Stimulated activated CD8-positive, alpha-beta memory T cell treated with anti-CD3 and anti-CD28 coated beads, Interleukin-15, amount 100 ng/mL, for 48 hours (primary cell): Measurements from ENCODE around the gene TM9SF3.

Experiments
- DNase-seq, 2 donors: peaks; one replicate each; pipeline ENCODE4 v3.0.0-alpha.2; 2020; ENCODE audit warnings: low read depth in 2 of 2

TM9SF3 gene

DNA sequence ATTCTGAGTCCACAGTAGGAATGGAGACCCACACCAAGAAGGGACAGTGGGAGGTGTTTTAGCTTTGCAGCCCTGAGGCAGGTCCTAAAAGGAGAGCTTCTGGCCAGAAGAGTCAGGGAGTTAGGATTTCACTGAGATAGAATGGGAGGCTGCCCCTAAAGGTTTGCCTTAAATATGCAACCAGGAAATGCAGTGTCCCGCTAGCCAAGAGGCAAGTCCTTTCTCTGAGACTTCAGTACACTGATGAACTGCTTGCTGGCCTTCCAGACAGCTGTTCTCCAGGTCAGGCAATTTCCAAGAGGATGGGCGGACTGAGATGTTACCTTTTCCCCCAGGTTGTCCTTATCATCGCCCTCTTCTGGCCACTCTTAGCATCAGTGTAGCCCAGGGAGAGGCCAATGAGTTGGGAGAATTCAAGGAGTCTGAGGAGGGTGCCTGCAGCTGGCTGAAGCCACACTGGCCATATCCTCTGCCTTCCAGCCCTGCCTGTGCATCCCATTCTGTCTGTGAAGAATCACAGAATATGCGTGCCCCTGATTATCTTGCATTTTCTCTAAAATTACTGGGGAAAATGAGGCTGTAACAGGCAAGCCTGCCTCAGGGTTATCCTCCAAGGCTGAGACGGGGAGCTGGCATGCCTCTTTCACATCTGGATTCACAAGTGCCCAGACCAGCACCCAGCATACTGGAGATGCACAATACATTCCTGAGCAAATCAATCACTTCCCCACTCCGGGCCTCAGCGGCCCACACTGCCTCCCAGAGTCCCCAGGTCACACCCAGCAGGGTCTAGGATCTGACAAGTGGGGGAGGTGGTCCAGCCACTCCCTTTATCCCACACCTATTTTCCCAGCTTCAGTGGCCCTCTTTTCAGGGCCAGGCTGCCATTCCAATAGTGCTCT, 75.5 kb downstream of the TM9SF3 start:
- no peak for DNase-seq

GRCh38 chr10:96509017-96509641, 77.7 kb downstream of the TM9SF3 start:
- no peak for DNase-seq

DNA sequence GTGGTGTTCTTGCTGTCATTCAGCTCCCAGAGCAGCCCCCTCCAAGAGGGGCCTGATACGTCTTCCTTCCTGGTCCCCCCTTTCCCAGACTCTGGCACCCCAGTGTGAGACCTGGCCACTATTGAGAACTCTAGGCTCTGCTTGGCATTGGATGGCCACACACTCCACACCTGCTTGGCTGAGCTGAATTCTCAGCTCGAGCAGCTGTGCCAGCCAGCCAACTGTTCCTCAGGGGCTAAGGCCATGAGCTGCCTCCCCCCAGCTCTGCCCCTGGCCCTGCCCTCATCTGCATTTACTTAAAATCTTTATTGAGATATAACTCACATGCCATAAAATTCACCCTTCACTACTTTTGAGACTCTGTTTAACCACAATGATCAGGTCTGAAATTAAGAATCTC, 79.8 kb downstream of the TM9SF3 start:
- no peak for DNase-seq

- no peak for DNase-seq
Observed at GRCh38 chr10:96505150-96506136, 81.4 kb downstream of the TM9SF3 start.

DNA sequence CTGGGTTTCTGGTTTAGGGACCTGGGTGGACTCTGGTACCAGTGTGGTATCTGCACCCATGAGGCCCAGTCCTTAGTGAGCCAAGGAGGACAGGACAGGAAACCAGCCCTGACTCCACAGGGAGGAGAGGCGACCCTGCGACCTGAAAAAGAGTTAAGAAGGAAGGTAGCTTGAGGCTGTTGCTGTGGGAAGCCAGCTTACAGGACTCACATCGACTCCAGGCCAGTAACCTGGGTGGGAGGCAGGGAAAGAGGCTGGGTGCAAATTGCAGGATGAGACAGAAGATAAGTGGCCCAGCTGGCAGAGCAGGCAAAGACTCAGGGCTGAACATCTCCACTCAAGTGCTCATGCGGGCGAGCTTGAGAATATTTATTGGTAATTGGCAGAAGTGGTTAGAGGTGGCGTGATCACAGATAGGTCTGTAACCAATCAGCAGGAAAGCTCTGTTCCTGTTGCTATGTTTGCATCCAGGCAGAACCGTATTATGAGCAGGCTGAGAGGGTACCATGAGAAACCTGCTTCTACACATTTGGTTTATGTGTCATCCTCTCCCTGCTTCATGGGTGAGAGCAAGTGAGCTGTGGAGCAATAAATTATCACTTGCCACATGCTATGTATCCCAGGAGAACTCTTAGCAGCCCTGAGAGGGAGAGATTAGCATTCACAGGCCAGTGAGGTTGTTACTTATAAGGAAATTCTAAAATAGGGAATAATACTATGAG, 84.1 kb downstream of the TM9SF3 start:
- no peak for DNase-seq

DNA sequence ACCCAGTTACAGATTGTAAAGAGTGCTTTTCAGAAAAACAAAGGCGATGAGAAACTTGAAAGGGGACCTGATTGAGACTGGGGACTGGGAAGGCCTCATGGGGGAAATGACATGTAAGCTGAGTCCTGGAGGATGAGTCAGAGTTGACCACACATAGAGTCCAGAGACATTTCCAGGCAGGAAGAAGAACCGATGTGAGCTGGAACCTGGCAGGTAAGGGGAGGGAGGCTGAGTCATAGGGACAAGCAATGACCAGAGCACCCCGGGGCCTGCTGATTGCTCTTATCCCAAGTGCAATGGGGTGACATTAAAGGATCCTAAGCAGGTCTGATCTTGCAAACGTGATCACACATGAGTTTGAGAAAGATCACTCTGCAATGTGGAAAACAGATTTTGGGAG, 84.8 kb downstream of the TM9SF3 start:
- no peak for DNase-seq

DNA sequence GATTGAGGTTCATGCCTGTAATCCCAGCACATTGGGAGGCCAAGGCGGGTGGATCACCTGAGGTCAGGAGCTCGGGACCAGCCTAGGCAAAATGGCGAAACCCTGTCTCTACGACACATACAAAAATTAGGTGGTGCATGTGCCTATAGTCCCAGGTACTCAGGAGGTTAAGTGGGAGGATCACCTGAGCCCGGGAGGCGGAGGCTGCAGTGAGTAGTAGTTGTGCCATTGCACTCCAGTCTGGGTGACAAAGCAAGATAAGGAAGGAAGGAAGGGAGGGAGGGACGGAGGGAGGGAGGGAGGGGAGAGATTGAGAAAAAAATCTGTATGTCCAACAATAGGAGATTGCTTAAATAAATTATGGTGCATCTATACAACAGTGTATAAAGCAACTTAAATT, 86.3 kb downstream of the TM9SF3 start:
- DNase-seq: no peak

- no peak for DNase-seq
Observed at GRCh38 chr10:96500050-96500449, 86.8 kb downstream of the TM9SF3 start.

DNA sequence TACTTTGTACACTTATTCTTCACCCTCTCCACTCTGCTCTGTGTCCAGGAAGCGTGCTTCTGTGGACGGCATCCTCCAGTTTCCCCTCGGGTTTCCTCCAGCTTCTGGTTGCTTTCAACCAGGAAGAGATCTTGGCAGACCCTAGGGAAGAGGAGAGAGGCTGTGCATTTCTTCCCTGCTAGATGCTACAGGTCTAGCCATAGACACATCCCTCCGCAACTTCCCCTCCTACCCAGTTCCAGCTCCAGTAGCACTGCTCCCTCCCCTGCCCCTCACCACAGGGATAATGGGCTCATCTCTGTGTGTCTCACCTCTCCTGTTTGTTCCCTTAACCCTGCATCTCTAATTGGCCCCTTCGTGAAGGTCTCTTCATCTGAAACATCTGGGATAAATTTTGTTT, 89.4 kb downstream of the TM9SF3 start:
- no peak for DNase-seq

GRCh38 chr10:96496281-96496925, 90.4 kb downstream of the TM9SF3 start:
- DNase-seq: no peak

DNA sequence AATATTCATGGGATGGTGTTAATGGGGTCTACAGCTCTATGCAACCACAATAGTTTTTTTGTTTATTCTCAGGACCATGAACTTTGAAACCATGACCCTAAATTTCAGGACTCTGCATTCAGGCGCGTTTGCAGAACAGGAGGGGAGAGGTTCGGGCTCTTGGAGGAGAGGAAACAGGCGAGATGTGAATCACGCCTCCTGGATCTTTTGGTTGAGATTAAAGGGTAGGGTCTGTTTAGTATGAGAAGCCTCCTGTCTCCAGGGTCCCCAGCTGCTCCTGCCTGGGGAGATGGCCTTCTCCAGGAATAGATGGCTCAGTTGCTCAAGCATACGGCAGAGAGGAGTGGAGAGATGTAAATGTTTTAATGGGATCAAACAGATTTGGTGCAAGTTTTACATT, 91.3 kb downstream of the TM9SF3 start:
- no peak for DNase-seq

GRCh38 chr10:96494694-96495093, 92.1 kb downstream of the TM9SF3 start:
- DNase-seq: no peak

GRCh38 chr10:96493871-96494525, 92.8 kb downstream of the TM9SF3 start:
- DNase-seq: no peak

DNA sequence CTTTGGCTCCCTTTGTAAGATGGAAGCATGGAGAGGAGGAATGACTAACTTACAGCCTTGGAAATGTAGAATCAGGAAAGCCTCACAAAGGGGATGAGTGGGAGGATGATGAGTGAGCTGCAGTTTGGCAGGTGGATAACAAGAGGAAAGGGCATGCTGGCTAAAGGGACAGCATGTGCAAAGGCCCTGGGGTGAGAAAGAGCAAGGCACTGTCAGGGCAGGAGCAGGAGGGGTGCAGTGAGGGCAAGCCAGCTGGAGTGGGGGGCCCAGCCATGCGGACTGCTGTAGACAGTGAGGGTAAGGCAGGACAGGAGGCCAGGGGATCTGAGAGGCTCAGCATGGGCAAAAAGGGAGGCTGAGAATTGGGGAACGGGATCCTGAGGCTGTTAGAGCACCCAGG, 93.6 kb downstream of the TM9SF3 start:
- no peak for DNase-seq

DNA sequence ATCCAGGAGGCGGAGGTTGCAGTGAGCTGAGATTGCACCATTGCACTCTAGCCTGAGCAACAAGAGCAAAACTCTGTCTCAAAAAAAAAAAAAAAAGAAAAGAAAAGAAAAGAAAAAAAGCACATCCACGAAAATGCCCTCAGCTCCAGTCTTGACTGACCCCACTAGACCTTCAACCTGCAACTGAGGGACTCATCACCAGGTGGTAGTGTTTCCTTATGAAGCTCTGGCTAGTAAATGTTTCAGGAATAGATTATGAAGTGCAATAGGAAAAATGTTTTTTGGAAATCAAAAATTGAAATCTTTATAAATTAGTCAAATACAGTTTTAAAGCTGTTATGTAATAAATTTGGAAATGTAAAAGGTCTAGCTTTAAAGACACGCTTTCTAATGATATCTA, 95.5 kb downstream of the TM9SF3 start:
- no peak for DNase-seq

DNA sequence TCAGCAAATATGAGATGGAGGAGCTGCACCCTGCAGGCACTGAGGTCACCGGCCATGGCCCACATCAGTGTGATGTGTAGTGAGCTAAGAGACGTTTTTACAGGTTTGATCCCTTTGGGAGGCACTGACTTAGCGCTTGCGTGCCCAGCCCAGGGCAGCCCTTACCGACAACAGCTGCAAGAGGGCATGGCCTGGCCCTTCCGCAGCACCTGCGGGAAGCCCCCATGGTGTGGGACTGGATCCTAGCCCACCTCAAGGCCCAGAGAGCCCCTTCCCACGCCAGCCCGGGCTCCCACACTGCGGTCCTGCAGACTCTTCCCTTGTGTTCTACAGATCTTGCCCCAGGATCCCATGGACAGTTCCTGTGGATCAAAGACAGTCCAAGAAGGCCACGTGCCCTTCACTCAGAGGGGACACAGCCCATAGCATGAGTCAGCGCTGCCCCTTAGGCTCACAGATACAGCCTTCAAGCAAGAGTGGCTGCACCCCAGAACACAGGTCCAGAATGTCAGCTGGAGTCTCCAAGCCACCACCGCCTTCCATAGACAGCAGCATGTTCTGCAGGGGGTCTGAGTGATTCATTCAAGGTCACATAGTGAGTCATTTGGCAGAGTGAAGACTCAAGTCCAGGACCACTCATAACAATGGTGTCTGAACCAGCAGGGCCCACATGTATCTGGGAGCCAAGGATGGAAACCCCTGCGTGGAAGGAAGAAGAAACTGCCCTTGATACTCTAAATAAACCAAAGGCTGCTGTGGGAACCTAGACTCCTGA, 98.5 kb downstream of the TM9SF3 start:
- no peak for DNase-seq

GRCh38 chr10:96482815-96483588, 103.8 kb downstream of the TM9SF3 start:
- no peak for DNase-seq

- DNase-seq: no peak
Observed at GRCh38 chr10:96478355-96478754, 108.5 kb downstream of the TM9SF3 start.

- DNase-seq: no peak
Observed at GRCh38 chr10:96473866-96474265, 112.9 kb downstream of the TM9SF3 start.
